Adrenal gland (tissue), 12 donors: ENCODE results near the gene C19orf38. TPM values are rescaled to one million over a fixed set of nuclear protein-coding genes. Genes with fewer than 3 reads are reported as not detected.

Experiments
- DNase-seq, 7 donors: peaks; one replicate each; pipeline ENCODE4 v3.0.0-alpha.2; 2019 to 2020
- H3K27ac ChIP-seq, 5 donors: fragments of 200-600 bp; sonication (generic) in 4 of 5; 1 replicate in 3 of 5; 2 replicates in 2 of 5; pipeline versions ENCODE4 v1.5.1 to v1.8.0; 2016 to 2020; ENCODE audit warnings: mild to moderate bottlenecking in 1 of 5
- H3K27me3 ChIP-seq: fragments of 200-600 bp; 2 replicates; pipeline ENCODE4 v1.8.0; 2021
- H3K36me3 ChIP-seq, 2 donors: fragments of 200-600 bp; replicated peaks in 1 of 2; 1 replicate in 1 of 2; 2 replicates in 1 of 2; pipeline versions ENCODE4 v1.5.1 to v1.8.0; 2018 to 2022
- H3K4me1 ChIP-seq, 2 donors: fragments of 200-600 bp; replicated peaks in 1 of 2; 1 replicate in 1 of 2; 2 replicates in 1 of 2; pipeline versions ENCODE4 v1.5.1 to v1.8.0; 2018 to 2021
- H3K4me3 ChIP-seq, 4 donors: fragments of 200-600 bp; sonication (generic) in 3 of 4; one replicate each; pipeline ENCODE4 v1.5.1; 2016 to 2018
- H3K9me3 ChIP-seq, 3 donors: fragments of 200-600 bp; sonication (generic) in 1 of 3; replicated peaks in 1 of 3; 1 replicate in 2 of 3; 2 replicates in 1 of 3; pipeline versions ENCODE4 v1.5.1 to v1.8.0; 2016 to 2021
- CTCF ChIP-seq, 6 experiments: fragments of 450-650 bp in 4 of 6; fragments of 200-600 bp in 2 of 6; sonication (generic) in 1 of 6; IDR thresholded peaks; 1 replicate in 5 of 6; 2 replicates in 1 of 6; pipeline versions ENCODE4 v1.5.1 to v1.8.0; 2016 to 2021; ENCODE audit warnings: antibody characterized with exemption in 6 of 6, mild to moderate bottlenecking in 2 of 6, moderate library complexity in 1 of 6
- POLR2A ChIP-seq, 2 donors: fragments of 450-650 bp; IDR thresholded peaks; one replicate each; pipeline ENCODE4 v1.6.1; 2017; ENCODE audit warnings: antibody characterized with exemption in 2 of 2, mild to moderate bottlenecking in 2 of 2, moderate library complexity in 1 of 2
- WGBS, 4 donors: extraction: QIAGEN DNeasy Blood & Tissue Kit in 2 of 4; methylation state at CpG; one replicate each; pipeline versions ENCODE4 v1.1.5 to v1.1.7; 2013 to 2017; 5-methylcytosine and 5-hydroxymethylcytosine counted together
- intact Hi-C, 2 donors: fragments of 100-400 bp; cut with DNase I; formaldehyde crosslinking; loops; one replicate each; pipeline versions ENCODE4 v1.14.1 to v1.15.0; 2022 to 2023
- polyA plus RNA-seq, 3 donors: library from polyadenylated mRNA; stranded (reverse); fragments of 200-250 nt in 2 of 3; fragments of 350-450 nt in 1 of 3; fragmentation: Illumina TruSeq in 1 of 3; extraction: RNeasy Lipid Tissue Mini Kit (QIAGEN cat#74804) in 1 of 3; gene quantifications; one replicate each; pipeline ENCODE4 v1.2.3, GENCODE V29; 2013 to 2014
- total RNA-seq, 9 donors: library from RNA; depleted of rRNA in 4 of 9; stranded (reverse); fragments of >200 nt in 4 of 9; fragments of 120-200 nt in 1 of 9; fragmentation: NEBNext Ultra II Directional in 1 of 9; extraction: Animal tissue kit (Norgen Biotek cat#: 25700) in 1 of 9; gene quantifications; one replicate each; pipeline versions ENCODE4 v1.1.0 to v1.2.4, GENCODE V29; 2013 to 2023
- donor health status: healthy with polysubstance abuse.
- donor health status: Bipolar disorder and iron deficiency.
- donor health status: DM: yes; HTN: yes; CAD: no.
- donor health status: DM: no; HTN: no; CAD: no.
- donor health status: DM: no; HTN: no; CAD: no.
- donor health status: DM: yes; HTN: yes; CAD: no.

Gene C19orf38
- total and polyA plus RNA-seq, 12 donors: 0.30 to 5.6 (median 1.9) TPM

GRCh38 chr19:10862561-10863106 lies 14.4 kb downstream of the C19orf38 start:
- no peak for DNase-seq
- Histone ChIP-seq H3K4me1 (peaks cover 0 to 5% of the 10 kb centered on the region in 2 donors), H3K36me3 (no peaks in the 10 kb centered on the region), H3K27ac (peak overlapping the region in 1 of 5 donors; percentile 34), H3K27me3 (no peaks in the 10 kb centered on the region), H3K9me3 (no peaks in the 10 kb centered on the region), H3K4me3 (no peak overlapping the region)
- 85 to 96% (median 89%) methylated on average over 6 of the region's 6 CpGs for WGBS, 4 donors
- no peak for TF ChIP-seq CTCF (IDR thresholded peaks at IDR 0.05)
- no peak for TF ChIP-seq POLR2A (IDR thresholded peaks at IDR 0.05)
- intact Hi-C loops: loop anchor here in 1 of 2 donors (10.0 kb wide), 1 partner anchor 148 kb away; the partner anchor contains the start of gene DNM2

- Histone ChIP-seq H3K4me1 (peaks cover 0 to 5% of the 10 kb centered on the region in 2 donors), H3K27me3 (no peaks in the 10 kb centered on the region), H3K4me3 (no peak overlapping the region), H3K27ac (peak overlapping the region in 1 of 5 donors; percentile 34), H3K36me3 (no peaks in the 10 kb centered on the region), H3K9me3 (no peaks in the 10 kb centered on the region)
- intact Hi-C loops: loop anchor here in 1 of 2 donors (10.0 kb wide), 1 partner anchor 148 kb away; the partner anchor contains the start of gene DNM2
- DNase-seq: peak in 1 of 7 donors; percentile 24
- no peak for TF ChIP-seq POLR2A (IDR thresholded peaks at IDR 0.05)
- no peak for TF ChIP-seq CTCF (IDR thresholded peaks at IDR 0.05)
- 67 to 79% (median 72%) methylated on average over 18 of the region's 18 CpGs for WGBS, 4 donors
Observed at GRCh38 chr19:10863107-10863717, 15.0 kb downstream of the C19orf38 start.

DNA sequence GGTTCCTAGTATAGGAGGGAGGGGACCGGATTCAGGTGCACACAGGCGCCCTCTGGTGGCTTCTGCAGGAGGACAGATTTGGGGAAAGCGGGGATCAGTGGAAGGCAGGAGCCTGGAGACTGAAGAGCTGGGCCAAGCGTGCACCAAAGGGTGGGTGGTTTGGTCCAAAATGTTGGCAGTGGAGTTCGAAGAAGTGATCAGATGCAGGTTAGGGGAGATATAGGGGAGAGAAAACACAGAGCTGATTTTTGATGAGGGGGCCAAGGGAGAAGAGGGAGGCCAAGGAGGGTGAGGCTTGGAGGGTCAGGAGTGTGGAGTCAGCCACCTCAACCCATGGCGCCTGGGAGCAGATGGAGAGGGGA lies 16.3 kb downstream of the C19orf38 start:
- DNase-seq: peak; percentile 78 to 92 (median 87)
- Histone ChIP-seq H3K27ac (peak overlapping the region in 1 of 5 donors; percentile 10), H3K4me1 (peaks cover 0 to 5% of the 10 kb centered on the region in 2 donors), H3K4me3 (no peak overlapping the region), H3K27me3 (no peaks in the 10 kb centered on the region), H3K36me3 (no peaks in the 10 kb centered on the region), H3K9me3 (no peaks in the 10 kb centered on the region)
- TF ChIP-seq POLR2A (IDR thresholded peaks at IDR 0.05): no peak
- TF ChIP-seq CTCF (IDR thresholded peaks at IDR 0.05): peak; percentile 75 to 87 (median 81)
- WGBS, 4 donors: 7 to 12% (median 8%) methylated on average over 6 of the region's 6 CpGs
- intact Hi-C loops: loop anchor here in 1 of 2 donors (10.0 kb wide), 1 partner anchor 150 kb away; the partner anchor contains the start of gene DNM2

DNA sequence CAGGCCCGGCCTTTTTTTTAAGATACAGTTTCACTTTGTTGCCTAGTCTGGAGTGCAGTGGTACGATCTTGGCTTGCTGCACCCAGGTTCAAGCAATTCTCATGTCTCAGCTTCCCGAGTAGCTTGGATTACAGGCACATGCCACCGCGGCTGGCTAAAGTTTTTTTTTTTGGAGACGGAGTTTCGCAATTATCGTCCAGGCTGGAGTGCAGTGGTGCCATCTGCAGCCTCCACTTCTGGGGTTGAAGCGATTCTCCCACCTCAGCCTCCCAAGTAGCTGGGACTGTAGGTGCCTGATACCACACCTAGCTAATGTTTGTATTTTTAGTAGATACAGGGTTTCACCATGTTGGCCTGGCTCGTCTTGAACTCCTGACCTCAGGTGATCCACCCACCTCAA lies 18.3 kb downstream of the C19orf38 start:
- Histone ChIP-seq H3K36me3 (no peaks in the 10 kb centered on the region), H3K4me3 (no peak overlapping the region), H3K27ac (no peak overlapping the region), H3K4me1 (peaks cover 0 to 5% of the 10 kb centered on the region in 2 donors), H3K9me3 (no peaks in the 10 kb centered on the region), H3K27me3 (no peaks in the 10 kb centered on the region)
- intact Hi-C loops: loop anchor here (5.0 to 10.0 kb wide), 2 partner anchors 149 to 152 kb away; partner anchors contain the start of gene DNM2 (in 2 of the 2)
- TF ChIP-seq POLR2A (IDR thresholded peaks at IDR 0.05): no peak
- no peak for TF ChIP-seq CTCF (IDR thresholded peaks at IDR 0.05)
- 77 to 88% (median 86%) methylated on average over 10 of the region's 10 CpGs for WGBS, 4 donors
- DNase-seq: no peak
